Measurements from ENCODE around the gene DNAJC7.
"Not testable (repeated sequence)": the region's sequence is repeated elsewhere in the genome, so short reads cannot be mapped to it uniquely, and the experiment has no call there.

DNAJC7 gene

GRCh38 chr17:42040818-42041217 lies 23.6 kb upstream of the DNAJC7 start:
- DNase-seq = no peak

DNA sequence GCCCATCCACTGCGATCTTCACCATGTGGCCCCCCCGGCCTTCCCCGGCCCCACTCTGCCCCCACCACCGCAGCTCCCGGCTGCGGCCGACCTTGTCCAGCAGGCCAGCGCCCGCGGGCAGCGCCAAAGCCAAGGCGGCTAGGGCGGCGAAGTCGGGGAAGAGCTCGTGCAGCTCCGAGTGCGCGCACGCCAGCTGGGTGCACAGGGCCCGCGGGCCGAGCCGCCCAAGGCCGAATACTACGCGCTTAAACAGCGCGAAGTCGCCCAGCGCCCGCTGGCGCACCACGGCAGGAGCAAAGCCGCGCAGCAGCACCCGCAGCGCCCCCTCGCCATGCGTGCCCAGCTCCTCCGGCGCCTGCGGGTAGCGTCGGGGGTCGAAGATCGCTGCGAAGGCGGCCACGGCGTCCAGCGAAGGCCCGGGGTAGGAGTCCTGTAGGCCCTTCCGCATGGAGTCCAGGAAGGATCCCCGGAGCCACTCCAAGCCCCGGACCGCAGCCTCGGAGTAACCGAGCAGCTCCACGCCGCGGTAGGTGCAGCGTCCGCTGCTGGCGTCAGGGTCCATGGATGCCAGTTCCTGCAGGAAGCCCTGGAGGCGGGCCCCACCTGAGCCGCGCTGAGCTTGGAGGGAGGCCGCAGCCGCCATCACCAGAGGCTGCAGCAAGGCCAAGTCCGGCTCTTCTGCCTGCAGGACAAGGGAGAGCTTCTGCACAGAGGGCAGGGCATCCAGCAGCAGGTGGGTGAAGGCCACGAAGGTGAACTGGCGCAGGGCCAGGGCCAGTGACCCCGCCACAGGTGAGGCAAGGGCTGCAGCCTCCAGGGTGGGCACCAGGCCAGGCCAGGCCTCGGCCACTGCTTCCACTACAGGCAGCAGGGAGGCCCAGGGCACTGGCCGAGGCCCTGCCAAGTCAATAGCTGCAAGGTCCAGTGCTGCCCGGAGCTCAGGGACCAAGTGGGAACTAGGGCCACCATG lies 22.8 kb upstream of the DNAJC7 start:
- no peak for DNase-seq

GRCh38 chr17:42038221-42038973 lies 21.2 kb upstream of the DNAJC7 start:
- DNase-seq = no peak

GRCh38 chr17:42034059-42034458 lies 16.8 kb upstream of the DNAJC7 start:
- no peak for DNase-seq

GRCh38 chr17:42031584-42031983 lies 14.3 kb upstream of the DNAJC7 start:
- DNase-seq = no peak

- no peak for DNase-seq
Measured at GRCh38 chr17:42028791-42029127, 11.5 kb upstream of the DNAJC7 start.

GRCh38 chr17:42027961-42028790 lies 10.9 kb upstream of the DNAJC7 start:
- no peak for DNase-seq

DNA sequence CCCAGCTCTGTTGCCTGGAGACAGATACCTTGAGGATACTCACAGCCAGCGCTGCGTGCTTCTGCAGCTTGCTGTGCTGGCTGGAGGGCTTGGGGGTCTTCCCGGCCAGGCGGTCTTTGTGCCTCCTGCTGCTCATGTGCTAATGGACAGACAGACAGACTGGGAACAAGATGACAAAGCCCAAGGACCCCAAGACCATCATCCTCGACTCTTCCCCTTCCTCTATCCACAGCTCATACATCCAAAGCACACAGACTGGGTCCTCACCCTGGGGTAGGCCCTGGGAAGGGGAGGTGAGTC lies 10.3 kb upstream of the DNAJC7 start:
- DNase-seq = no peak

DNA sequence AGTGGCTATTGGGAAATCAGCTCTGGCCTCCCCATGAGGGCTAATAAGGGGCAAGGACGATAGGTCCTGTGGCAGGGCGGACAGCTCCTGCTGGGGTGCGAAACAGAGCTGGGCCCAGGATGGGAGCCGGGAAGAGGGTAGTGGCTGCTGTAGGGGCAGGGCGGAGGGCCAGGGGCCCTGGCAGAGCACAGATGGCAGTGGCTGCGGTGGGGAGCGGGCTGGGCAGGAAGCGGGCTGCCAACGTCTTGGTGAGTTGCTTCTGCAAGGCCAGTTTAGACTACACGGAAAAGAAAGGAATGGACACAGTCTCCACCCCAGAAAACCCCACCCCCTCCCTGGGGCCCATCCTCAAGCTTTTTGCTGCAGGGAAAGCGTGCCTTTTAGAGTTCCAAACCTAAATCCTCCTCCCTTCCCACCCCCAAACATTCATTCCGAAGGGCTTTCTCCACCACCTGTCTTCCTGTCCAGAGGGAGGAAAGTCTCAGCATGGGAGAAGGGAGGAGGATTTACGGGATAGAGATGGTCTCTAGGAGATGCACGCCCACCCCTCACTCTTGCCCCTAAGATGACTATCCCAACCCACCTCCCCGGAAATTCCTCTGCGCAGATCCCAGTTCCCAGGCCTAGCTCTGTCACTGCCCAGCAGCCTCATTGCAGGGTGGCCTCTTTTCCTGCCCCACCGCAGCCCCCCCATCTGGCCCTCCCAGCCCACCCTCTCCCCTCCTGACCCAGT lies 9.8 kb upstream of the DNAJC7 start:
- DNase-seq = no peak

GRCh38 chr17:42025936-42026335 lies 8.7 kb upstream of the DNAJC7 start:
- no peak for DNase-seq

DNA sequence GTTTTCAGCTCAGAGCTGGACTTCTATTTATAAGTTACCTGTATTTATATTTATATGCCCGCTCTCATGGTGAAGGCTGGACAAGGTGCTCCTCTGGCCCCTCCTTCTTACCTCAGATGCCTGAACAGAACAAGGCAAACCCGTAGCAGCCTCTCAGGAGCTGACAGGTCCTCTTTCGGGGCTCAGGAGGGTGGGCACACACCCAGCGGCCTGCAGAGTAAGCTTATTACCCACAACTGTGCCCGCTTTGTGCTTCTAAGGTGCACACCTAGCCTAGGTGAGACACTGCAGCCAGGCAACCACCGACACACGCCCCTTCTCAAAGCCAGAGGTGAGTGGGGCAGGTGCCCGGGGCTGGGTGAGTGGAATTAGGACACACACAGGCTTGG lies 7.9 kb upstream of the DNAJC7 start:
- no peak for DNase-seq

GRCh38 chr17:42023524-42024349 lies 6.5 kb upstream of the DNAJC7 start:
- DNase-seq = peak; percentile 68

DNA sequence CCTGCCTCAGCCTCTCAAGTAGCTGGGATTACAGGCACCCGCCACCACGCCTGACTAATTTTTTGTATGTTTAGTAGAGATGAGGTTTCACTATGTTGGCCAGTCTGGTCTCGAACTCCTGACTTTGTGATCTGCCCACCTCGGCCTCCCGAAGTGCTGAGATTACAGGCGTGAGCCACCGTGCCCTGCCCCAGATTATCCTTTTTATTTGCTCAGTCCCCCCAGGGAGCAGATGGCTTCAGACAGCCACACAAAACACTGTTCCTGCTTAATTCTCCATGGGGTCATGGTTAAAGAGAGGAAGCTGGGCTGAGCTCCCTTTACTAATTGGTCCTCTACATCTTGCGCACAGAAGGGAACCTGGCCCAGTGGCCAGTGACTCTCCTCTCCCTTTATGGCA lies 3.6 kb upstream of the DNAJC7 start:
- DNase-seq = not testable (repeated sequence)

DNA sequence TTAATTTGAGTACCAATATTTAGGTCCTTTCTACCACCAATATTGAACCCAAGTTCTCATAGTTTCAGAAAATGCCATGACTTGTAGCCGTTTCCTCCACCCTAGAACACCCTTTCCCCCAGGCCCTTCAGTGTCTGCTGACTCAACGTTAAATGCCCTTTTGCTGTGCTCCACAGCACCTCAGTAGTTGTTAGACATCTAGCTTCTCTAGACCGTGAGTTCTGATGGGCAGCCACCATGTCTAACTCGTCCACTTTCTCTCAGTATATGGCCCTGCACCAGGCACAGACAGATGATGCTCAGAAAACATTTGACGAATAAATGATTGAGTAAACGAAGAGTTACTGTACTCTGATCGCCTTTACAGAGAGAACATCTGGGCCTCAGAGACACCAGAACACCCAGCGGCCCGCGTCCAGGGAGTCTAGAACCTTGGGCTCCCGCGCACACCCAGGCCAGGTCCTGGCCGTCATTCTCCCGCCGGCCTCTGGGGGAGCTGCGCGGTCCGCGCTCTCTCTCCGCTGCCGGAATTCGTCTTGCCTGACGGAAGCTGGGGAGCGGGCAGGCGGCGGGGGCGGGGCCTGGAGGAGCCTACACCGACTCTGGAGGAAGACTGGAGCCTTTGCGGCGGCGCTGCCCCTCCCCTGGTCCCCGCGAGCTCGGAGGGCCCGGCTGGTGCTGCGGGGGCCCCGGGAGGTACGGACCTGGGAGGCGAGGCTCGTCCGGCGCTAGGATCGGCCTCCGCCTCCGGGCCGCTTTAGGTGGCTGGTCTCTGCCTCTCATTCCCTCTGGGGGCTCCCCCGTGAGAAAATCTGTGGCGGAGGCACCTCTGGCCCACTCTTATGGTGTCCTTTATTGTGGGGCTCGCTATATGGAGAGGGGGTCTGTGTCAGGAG lies 2.5 kb upstream of the DNAJC7 start, which contains the start of gene NKIRAS2:
Gene NKIRAS2 (plus strand): TSS at position 582 of the 896 bp plus-strand sequence. CDS start 1,488 bp downstream, outside the sequence.
- DNase-seq = peak; percentile 94

GRCh38 chr17:42018988-42019387 lies 1.7 kb upstream of the DNAJC7 start:
- no peak for DNase-seq

DNA sequence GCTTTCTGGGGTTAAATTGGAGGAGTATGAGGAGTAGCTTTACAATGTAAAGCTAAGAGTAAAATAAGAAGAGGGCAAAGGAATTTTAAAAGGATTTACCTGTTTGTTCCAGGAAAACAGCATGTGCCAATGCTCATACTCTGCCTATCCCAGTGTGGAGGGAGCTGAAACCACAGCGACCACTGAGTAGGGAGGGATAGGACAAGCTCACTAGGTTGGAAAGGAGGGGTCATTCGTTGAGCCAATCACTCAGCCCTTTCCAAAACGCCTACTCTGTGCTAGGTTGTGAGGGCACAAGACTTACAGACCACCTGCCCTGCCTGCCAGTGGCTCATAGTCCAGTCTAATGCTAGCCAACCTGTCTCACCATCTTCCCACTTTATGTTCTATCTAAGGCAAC lies 1.1 kb upstream of the DNAJC7 start:
- DNase-seq = no peak

DNA sequence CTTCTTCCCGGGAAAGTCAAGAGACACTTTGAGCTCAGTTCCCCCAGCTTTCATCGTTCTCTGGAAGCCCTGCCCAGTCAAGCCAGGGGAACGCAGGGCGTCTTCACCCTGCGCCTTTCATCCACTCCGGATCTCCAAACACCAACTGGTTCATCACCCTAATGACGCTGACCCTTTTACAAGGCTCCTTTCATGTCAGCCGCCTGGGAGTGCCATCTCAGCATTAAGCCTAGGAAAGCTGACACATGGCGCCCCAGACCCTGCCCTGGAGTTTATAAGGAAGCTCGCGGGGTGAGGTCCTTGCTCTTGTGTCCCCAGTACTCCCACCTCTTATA lies 594 bp upstream of the DNAJC7 start:
- no peak for DNase-seq

- DNase-seq = no peak
Measured at GRCh38 chr17:42016411-42016831, 818 bp downstream of the DNAJC7 start.

- DNase-seq = not testable (repeated sequence)
Measured at GRCh38 chr17:42013740-42014139, 3.5 kb downstream of the DNAJC7 start.

GRCh38 chr17:42012363-42012762 lies 4.9 kb downstream of the DNAJC7 start:
- DNase-seq = not testable (repeated sequence)

All from CD4-positive, alpha-beta T cell treated with Interleukin-15 for 1 hour (primary cell).